Activated CD8-positive, alpha-beta memory T cell treated with anti-CD3 and anti-CD28 coated beads, Interleukin-2, amount 50 U/mL, for 24 hours (primary cell): Measurements from ENCODE around the gene PRLHR.

Experiments used
- DNase-seq: peaks from one replicate; pipeline ENCODE4 v3.0.0-alpha.2; 2020; ENCODE audit errors: extremely low read depth

Gene PRLHR

GRCh38 chr10:118587881-118588651 is 7.4 kb downstream of the PRLHR start:
- no peak for DNase-seq

GRCh38 chr10:118586911-118587310 is 8.5 kb downstream of the PRLHR start:
- no peak for DNase-seq

GRCh38 chr10:118585794-118586193 is 9.7 kb downstream of the PRLHR start:
- no peak for DNase-seq

GRCh38 chr10:118585234-118585633 is 10.2 kb downstream of the PRLHR start:
- no peak for DNase-seq

- no peak for DNase-seq
Observed at GRCh38 chr10:118584181-118584954, 11.1 kb downstream of the PRLHR start.

- no peak for DNase-seq
Observed at GRCh38 chr10:118583611-118584010, 11.8 kb downstream of the PRLHR start.

- DNase-seq = no peak
Observed at GRCh38 chr10:118582511-118582910, 12.9 kb downstream of the PRLHR start.

- DNase-seq = no peak
Observed at GRCh38 chr10:118581340-118581739, 14.1 kb downstream of the PRLHR start.

GRCh38 chr10:118580702-118581101 is 14.7 kb downstream of the PRLHR start:
- DNase-seq = no peak

- DNase-seq = no peak
Observed at GRCh38 chr10:118573512-118573911, 21.9 kb downstream of the PRLHR start.

- no peak for DNase-seq
Observed at GRCh38 chr10:118572256-118573041, 23.0 kb downstream of the PRLHR start.

- no peak for DNase-seq
Observed at GRCh38 chr10:118571123-118571522, 24.3 kb downstream of the PRLHR start.

GRCh38 chr10:118570591-118570990 is 24.9 kb downstream of the PRLHR start:
- DNase-seq = no peak

- no peak for DNase-seq
Observed at GRCh38 chr10:118569882-118570252, 25.6 kb downstream of the PRLHR start.

- no peak for DNase-seq
Observed at GRCh38 chr10:118569241-118569881, 26.1 kb downstream of the PRLHR start.

GRCh38 chr10:118568327-118568848 is 27.1 kb downstream of the PRLHR start:
- peak; percentile 10 for DNase-seq

- no peak for DNase-seq
Observed at GRCh38 chr10:118567701-118568248, 27.7 kb downstream of the PRLHR start.

GRCh38 chr10:118566911-118567310 is 28.5 kb downstream of the PRLHR start:
- no peak for DNase-seq

- no peak for DNase-seq
Observed at GRCh38 chr10:118565301-118566075, 30.0 kb downstream of the PRLHR start.

GRCh38 chr10:118564652-118565051 is 30.8 kb downstream of the PRLHR start:
- DNase-seq = no peak

- no peak for DNase-seq
Observed at GRCh38 chr10:118564114-118564513, 31.3 kb downstream of the PRLHR start.
